HG03378 (cell line): ENCODE measurements around the gene TXNIP.

Source experiments
- ATAC-seq: cut with Tn5 transposase; IDR thresholded peaks from one replicate; pipeline ENCODE4 v1.9.1; 2021; ENCODE audit warnings: mild to moderate bottlenecking, moderate library complexity; ENCODE audit not compliant: unreplicated experiment

The TXNIP gene

DNA sequence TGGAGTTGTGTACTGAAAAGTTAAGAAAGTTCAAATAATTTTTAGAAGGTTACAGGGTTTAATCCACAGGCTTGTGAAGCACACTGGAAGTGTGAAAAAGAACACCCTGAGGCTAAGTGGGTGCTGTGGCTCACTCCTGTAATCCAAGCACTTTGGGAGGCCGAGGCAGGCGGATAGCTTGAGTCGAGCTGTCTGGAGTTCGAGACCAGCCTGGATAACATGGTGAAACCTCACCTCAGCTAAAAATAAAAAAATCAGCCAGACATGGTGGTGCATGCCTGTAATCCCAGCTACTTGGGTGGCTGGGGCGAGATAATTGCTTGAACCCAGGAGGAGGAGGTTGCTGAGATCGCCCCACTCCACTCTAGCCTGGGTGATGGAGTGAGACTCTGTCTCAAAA, 9.8 kb downstream of the TXNIP start:
- no peak for ATAC-seq

DNA sequence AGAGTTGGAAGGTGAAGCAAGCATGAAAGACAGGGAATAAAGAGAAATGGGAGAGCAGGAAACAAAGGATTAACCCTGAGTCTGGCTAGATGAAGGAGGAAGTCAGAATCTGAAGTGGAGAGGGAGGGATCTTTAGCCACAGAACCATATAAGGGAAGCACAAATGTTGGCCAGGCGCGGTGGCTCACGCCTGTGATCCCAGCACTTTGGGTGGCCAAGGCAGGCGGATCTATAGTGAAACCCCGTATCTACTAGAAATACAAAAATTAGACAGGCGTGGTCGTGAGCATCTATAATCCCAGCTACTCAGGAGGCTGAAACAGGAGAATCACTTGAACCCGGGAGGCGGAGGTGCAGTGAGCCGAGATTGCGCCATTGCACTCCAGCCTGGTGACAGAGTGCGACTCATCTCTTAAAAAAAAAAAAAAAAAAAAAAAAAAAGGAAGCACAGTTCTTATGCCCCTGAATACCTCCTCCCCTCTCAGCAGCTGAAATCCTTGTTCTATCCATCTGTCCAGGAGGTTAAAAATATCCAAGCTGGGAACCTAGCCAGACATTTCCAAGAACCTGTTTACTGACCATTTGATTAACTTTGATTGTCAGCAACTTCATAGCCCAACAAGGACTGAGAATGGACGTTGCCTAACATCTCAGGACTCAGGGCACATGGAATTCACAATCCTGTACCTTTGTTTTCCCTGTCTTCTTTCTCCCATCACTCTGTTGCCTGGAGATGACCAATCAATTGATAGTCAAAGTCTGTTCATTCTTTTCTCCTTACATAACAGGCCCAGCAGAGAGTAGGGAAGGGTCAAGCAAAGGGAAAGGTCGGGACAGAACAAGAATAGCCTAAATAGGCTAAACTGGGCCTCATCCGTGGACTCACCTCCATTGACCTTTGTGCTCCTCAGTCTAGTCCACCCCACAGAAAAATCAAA, 10.6 kb downstream of the TXNIP start:
- ATAC-seq, result no peak

DNA sequence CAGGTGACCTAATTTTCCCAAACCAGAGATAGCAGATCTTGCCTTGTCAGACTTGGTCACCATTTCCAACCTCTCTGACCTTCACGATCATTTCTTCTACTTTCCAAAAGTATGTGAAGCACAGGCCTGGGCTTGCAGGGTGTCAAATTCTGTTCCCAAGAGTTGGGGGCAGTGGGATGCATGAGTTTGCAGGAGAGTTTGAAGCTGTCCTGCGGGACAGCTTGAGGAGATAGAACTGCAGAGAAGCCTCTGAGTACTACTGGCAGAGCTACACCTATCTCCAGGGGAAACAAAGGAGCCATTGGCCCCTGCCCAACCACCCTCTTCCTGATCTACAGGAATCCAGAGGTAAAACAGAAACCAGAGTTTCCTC, 11.3 kb downstream of the TXNIP start:
- ATAC-seq, result no peak

DNA sequence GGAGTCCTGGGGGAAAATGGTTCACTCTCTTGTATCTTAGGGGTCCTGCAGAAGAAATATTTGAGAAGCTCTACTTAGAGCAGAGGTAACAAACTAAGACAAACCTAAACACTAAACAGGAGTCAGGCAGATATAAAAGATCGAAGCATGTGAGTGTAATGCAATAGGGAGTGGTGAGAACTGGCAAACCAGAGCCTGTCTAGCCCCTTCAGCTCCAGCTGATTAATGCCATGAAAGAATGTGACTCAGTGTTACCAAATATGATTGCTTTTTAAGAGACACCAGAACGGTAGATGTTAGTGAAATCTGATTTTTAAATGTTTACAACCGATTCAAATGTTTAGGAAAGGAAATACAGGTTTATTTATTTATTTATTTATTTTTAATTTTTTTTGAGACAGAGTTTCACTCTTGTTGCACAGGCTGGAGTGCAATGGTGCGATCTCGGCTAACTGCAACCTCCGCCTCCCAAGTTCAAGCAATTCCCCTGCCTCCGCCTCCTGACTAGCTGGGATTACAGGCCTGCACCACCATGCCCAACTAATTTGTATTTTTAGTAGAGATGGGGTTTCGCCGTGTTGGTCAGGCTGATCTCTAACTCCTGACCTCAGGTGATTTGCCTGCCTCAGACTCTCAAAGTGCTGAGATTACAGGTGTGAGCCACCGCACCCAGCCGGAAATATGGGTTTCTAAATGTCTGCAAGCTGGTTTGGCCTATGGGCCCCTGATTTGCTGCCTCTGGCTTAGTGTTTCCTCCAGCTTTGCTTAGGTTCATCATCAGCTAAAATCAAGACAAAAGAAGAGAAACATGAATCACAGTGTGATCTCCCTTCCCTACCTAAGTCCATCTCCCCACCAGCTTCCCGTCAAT, 12.2 kb downstream of the TXNIP start:
- no peak for ATAC-seq

DNA sequence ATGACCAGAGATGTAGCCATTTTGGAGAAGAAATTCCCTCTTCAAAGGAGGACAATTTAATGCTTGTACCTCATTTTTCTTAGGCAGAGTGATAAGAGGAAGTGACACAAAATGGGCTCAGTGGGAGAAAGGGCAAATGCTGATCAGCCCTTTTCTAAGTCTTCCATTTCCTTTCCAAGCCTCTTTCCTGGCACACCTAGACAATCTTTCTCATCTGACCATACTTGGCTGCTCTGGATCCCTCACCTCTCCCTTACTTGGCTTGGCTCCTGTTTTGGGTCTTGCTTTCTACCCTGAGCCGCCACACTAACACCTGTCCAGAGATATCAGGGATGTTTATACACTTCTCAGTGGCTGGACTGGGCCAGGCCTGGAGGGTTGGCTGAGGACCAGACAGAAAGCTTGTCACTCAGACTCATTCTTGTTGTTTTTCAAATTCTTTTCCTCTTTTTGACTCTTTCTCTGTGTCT, 13.1 kb downstream of the TXNIP start:
- ATAC-seq, result no peak

DNA sequence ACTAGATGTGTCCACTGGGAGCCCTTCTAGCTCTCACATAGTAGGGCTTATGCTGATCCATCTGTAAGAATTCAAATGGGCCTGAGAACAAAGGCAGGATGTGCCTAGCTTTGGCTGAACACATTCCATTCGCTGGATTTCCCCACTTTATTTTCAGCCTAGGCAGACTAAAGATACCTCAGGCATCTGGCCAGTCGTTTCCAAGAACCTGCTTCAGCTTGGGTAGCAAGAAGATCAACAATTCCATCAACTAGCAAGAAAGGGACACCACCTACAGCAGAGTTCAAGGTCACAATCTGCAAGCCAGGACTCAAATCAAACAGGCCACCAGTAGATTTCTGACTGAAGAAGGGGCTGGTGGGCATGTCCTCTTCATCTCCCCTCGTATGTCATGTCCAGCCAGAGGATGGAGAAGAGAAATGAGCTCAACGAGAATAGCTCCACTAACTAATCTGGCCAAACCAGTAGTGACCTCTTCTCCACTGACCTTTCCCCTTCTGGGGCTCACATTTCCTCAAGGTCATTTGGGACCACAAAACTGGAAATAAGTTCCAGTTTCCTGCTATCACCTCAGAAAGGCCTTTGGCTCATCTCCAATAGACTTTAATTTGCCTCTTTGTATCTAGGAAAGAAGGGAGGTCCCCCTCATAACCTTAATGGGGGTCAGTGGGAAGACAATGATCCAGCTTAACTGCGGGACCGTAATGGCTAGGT, 14.2 kb downstream of the TXNIP start:
- no peak for ATAC-seq

DNA sequence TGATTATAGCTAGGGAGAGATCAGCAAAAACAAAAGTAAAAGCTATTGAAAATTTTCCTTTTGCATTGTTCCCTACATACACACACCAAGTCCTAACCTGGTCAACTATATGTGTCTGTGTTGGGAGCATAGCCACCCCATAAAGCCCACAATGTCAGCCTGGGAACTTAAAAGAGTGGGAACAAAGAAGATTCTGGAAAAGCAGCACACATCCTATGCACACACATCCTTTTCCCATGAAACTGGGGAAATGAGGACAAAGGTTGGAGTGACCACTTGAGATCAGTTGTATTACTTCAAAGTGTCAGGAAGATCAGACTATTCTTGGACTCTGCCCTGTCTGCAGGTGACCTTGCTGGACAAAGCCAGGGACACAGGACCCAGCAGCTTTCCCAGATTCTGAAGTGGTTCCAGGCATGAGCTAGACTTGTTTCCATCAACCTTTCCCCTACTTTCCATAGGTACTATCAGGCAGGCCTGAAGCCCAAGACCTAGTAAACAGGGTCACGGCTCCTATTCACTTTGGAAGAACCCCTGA, 15.9 kb downstream of the TXNIP start:
- ATAC-seq, result no peak

DNA sequence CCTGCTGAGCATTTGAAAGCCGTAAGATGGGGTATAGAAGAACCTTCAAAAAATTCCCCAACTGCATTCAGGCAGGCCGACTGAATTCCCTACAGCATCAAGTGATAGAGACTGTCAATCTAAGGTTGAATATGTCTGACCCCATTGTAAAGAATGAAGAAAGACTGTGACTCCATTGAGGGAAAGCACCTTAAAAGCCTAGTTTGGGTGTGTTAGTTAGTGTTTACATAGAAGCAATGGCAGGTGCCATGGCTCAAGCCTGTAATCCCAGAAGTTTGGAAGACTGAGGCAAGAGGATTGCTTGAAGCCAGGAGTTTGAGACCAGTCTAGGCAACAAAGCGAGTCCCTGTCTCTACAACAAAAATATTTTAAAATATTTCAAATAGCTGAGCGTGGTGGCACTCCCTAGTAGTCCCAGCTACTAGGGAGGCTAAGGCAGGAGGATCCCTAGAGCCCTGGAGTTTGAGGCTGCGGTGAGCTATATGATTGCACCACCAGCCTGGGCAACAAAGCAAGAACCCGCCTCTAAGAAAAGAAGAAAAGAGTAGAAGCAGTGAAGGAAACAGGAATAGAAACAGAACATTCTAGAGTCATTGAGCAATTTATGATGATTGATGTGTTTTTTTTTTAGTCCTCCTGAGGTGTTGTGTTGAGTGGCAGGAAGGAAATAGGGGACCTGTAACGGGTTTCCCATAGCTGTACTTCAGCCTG, 16.5 kb downstream of the TXNIP start:
- ATAC-seq, result no peak

DNA sequence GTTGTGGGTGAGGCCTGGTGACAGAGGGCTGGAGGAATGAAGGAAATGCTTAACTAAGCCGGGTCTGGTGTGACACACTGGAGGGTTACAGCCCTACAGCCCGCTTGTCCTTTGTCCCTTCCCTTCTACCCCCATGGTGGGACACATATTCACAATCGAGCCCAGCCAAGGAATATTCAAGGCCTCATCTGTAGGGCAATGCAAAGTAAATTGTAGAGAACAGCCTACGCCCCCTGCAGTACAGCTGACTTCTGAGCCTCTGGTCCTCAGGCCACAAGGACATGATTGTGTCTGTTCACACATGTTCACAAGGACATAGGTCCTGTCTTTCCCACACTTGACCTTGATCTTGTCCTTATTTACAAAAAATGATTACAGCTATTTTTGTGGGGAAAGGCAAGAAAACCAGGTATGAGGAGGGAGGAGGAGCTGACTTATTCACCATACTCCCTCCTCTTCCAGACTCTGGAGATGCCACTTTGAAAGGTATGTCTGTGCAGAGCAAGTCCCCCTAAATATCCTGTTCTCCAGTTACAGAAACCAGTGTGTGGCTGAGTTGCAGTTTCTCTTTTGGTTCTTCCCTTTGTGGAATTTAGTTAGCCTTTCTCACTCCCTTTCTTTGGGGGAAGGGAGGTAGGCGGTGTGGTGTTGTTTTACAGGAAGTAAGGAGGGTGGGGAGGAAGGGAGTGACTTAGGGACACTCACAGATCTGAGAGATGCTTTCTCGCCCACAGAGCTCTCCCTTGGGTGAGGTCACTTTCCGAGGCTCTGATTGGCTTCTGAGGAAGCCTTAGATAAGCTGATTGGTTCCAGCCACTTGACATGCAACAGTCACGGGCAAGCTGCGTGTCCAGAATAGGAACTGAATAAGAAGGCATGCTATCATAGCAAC, 17.3 kb downstream of the TXNIP start:
- ATAC-seq, result peak; percentile 87

DNA sequence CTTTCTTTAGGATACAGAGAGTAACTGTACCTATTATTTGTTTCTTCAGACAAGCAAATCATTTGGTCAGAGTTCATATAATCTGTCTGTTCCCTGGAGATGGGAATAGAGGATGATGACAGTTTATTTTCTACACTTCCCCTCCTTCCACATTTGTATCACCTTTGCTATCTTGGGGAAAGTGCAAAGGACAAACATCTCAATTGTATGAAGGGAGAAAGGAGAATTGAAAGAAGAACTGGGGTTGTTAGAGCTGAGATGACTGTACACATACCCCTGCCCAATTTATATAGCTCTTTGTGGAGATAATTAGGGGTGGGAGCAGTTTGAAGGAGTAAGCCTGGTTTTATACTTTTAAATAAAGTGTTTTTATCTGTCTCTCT, 17.9 kb downstream of the TXNIP start:
- no peak for ATAC-seq

DNA sequence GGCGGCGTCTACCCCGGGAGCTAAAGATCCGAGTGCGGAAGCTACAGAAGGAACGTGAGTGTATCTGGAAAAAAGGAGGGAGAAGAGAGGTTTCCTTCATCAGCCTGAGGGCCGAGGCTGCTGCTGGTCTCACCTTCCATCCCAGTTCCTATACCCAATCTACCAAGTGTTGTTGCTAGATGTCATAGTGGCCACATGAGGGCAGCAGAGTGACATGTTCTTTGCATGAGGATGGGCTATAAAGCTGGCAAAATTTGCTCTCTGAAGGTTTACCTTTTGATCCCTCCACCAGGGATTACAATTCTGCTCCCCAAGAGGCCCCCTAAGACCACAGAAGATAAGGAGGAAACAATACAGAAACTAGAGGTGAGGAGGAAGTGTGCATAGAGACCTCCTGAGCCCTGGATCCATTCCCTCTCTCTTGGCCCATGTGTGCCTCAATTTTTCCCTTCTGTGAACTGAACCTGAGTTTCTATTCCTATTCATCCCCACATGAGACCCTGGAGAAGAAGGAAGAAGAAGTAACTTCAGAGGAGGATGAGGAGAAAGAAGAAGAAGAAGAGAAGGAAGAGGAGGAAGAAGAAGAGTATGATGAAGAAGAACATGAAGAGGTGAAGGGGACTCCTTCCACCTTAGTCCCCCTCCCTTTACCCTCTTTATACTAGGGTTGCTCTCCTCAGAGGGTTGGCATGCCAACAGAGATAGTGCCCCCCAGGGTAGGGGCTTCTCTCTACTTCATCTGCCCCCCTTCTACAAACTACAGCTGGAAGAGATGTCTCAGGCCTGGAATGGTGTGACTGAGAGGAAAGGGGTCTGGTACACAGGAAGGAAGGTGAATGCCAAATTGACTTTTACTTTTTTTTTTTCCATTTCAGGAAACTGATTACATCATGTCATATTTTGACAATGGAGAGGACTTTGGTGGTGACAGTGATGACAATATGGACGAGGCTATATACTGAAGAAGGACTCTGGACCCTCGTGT, 18.6 kb downstream of the TXNIP start:
- peak; percentile 31 for ATAC-seq

DNA sequence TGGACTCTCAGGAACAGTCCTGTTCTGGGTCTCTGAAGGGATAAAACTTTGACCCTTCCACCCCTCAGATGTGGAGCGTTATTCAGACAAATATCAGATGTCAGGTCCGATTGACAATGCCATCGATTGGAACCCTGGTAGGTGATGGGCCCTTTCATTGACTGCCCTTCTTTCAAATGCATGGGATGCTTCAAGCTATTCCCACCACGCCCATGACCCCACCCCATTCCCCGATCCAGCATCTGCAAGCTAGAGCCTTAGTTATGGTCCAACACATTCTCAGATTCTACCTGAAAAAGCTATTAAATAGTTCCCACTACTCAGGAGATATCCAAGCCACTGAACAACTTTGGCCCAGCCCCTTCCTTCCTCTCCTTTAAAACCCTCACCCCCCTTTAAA, 19.4 kb downstream of the TXNIP start:
- no peak for ATAC-seq

DNA sequence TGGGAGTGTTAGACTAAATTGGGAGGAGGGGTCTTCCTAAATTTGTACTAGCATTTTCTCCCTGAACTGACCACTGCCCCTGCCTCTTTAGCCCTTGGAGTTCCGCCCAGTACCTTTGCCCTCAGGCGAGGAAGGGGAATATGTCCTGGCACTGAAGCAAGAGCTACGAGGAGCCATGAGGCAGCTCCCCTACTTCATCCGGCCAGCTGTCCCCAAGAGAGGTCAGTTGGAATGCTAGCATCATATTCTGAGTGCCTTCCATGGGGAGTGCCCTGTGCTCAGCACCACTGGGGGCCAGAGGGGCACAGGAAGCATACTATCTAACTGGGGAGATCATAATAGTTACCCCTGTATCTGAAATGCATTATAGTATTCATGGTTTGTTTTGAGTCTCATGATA, 21.2 kb downstream of the TXNIP start:
- no peak for ATAC-seq

DNA sequence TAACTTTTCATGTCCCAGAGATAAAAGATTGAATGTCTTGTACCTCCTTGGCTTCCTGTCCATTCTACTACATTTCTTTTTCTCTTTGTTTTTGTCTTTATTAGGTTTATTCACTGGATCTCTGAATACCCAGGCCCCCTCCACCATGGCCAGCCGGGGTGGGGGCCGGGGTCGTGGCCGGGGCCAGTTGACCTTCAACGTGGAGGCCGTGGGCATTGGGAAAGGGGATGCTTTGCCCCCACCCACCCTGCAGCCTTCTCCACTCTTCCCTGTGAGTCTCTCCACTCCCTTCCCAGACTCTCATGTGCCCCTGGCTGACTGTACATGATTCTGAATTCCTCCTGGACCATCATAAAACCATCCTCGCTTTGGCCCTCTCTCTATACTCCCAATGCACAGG, 21.7 kb downstream of the TXNIP start:
- ATAC-seq, result no peak

DNA sequence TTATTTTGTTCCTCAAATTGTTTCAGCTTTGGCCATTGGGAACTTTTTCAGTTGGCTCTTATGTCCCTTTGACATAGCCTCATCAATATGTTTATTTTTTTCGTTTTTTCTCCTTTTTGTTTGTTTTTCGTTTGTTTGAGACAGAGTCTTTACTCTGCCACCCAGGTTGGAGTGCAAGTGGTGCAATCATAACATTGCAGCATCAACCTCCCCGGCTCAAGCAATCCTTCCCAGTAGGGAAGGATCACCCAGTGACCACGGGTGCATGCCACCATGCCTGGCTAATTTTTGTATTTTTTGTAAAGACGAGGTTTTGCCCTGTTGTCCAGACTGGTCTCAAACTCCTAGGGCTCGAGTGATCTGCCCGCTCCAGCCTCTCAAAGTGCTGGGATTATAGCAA, 23.8 kb downstream of the TXNIP start:
- ATAC-seq, result no peak

DNA sequence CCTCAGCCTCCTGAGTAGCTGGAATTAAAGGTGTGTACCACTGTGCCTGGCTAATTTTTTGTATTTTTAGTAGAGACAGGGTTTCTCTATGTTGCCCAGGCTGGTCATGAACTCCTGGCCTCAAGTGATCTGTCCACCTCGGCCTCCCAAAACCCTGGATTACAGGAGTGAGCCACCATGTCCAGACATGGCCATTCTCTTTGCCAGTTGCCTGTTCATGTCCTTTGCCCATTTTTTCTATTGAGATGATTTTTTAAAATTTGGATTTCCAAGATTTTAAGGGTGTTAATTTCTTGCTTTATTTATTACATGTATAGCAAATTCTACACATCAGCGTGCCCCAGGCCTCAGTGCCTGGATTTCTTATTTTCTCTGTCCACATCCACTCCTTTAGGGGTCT, 29.1 kb downstream of the TXNIP start:
- no peak for ATAC-seq

DNA sequence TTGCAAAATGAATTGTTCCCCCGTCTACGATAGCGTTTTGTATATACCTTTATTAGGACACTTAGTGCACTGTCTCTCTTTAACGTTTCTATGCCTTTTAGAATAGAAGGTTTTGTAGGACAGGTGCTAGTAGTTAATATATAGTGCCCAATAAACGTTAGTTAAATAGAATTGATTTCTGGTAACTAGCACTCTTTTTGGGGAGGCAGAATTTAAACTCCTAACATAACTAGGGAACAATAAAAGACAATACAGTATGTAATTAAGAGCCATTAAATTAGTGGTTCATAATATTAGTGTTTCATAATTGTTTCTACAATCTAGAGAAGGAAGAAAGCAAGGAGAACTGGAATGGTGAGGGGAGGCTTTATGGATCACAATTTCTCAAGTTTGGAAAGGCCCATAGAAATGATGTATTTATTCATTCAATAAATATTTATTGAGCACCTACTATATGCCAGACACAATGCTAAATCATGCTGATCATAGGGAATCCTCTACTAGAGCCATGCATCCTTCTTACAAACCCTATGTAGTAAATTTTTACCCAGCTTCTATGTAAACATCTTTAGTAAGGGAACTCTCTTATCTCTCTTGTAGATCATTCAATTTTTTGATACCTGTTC, 31.1 kb downstream of the TXNIP start:
- no peak for ATAC-seq
